A549 (cell line): Measurements from ENCODE around the gene LEF1. TPM values are rescaled to one million over a fixed set of nuclear protein-coding genes. Genes with fewer than 3 reads are reported as not detected.

Experiments used
- ATAC-seq, 2 experiments: fragments of 200-7000 bp in 1 of 2; fragments of >200 bp in 1 of 2; cut with Nextera tagmentation in 1 of 2; cut with Tn5 transposase in 1 of 2; 3 replicates each; pipeline versions ENCODE4 v1.8.0 to v1.9.1; 2018 to 2020; ENCODE audit warnings: mild to moderate bottlenecking in 1 of 2, moderate library complexity in 1 of 2
- CTCF ChIA-PET: fragments of 300-600 bp; sonication (Branson Sonifier 250); formaldehyde crosslinking; extraction: SDS; loops from one replicate; lab custom pipeline; 2021; ENCODE audit warnings: antibody characterized with exemption, inconsistent platforms; lab: Yijun Ruan, JAX
- POLR2A ChIA-PET: fragments of 350-600 bp; formaldehyde crosslinking; extraction: SDS; loops from one replicate; lab custom pipeline; 2021; ENCODE audit warnings: antibody characterized with exemption, inconsistent platforms; lab: Yijun Ruan, JAX
- DNase-seq, 2 experiments: peaks; one replicate each; pipeline versions ENCODE4 v3.0.0 to v3.0.0-alpha.2; 2011 to 2016; ENCODE audit warnings: low read depth in 1 of 2, low spot score in 1 of 2
- FAIRE-seq: peaks from 2 replicates; lab custom pipeline; 2011; peaks lifted over from hg19 to GRCh38; lab: Jason Lieb, UNC
- H3K27ac ChIP-seq, 2 experiments: fragments of >200 bp; sonication (Bioruptor Twin); formaldehyde crosslinking; 3 replicates each; pipeline ENCODE4 v1.5.1; 2016 to 2017
- H3K4me1 ChIP-seq: fragments of >200 bp; sonication (Bioruptor Twin); formaldehyde crosslinking; 3 replicates; pipeline ENCODE4 v1.6.1; 2016
- H3K4me2 ChIP-seq: fragments of >200 bp; sonication (Bioruptor Twin); formaldehyde crosslinking; 3 replicates; pipeline ENCODE4 v1.6.1; 2016
- H3K4me3 ChIP-seq: fragments of >200 bp; sonication (Bioruptor Twin); formaldehyde crosslinking; 3 replicates; pipeline ENCODE4 v1.5.1; 2016
- H3K9me3 ChIP-seq: fragments of >200 bp; sonication (Bioruptor Twin); formaldehyde crosslinking; 3 replicates; pipeline ENCODE4 v1.6.1; 2016
- ATOH8 ChIP-seq: fragments of 250-450 bp; sonication (Bioruptor Pico); IDR thresholded peaks from 2 replicates; pipeline ENCODE4 v1.5.0; 2020; ENCODE audit warnings: low read depth, mild to moderate bottlenecking, moderate library complexity
- BCL3 ChIP-seq: fragments of >200 bp; sonication (Bioruptor Twin); formaldehyde crosslinking; IDR thresholded peaks from 3 replicates; pipeline ENCODE4 v1.6.1; 2016
- CEBPB ChIP-seq, 2 experiments: fragments of >200 bp in 1 of 2; sonication (Bioruptor Twin) in 1 of 2; formaldehyde crosslinking in 1 of 2; IDR thresholded peaks; 2 replicates each; pipeline ENCODE4 v1.6.1; 2012 to 2016
- CHD2 ChIP-seq: fragments of 150-350 bp; IDR thresholded peaks from 2 replicates; pipeline ENCODE4 v1.6.1; 2014; ENCODE audit warnings: low read length; ENCODE audit not compliant: partially characterized antibody
- CTCF ChIP-seq: fragments of >200 bp; sonication (Bioruptor Twin); formaldehyde crosslinking; IDR thresholded peaks from 3 replicates; pipeline ENCODE4 v1.5.1; 2016
- EHF ChIP-seq: fragments of 250-450 bp; sonication (Bioruptor Pico); IDR thresholded peaks from 2 replicates; pipeline ENCODE4 v1.5.0; 2020; ENCODE audit warnings: mild to moderate bottlenecking
- ELK1 ChIP-seq: fragments of 150-350 bp; IDR thresholded peaks from 2 replicates; pipeline ENCODE4 v1.6.1; 2014; ENCODE audit warnings: low read depth, mild to moderate bottlenecking, low read length
- HMGXB4 ChIP-seq: fragments of 250-450 bp; sonication (Bioruptor Pico); IDR thresholded peaks from 2 replicates; pipeline ENCODE4 v1.5.0; 2021; ENCODE audit warnings: mild to moderate bottlenecking, moderate library complexity, borderline replicate concordance
- KDM1A ChIP-seq: fragments of 200-600 bp; sonication (generic); IDR thresholded peaks from 2 replicates; pipeline ENCODE4 v1.6.1; 2016; ENCODE audit warnings: low read depth, mild to moderate bottlenecking
- NR3C1 ChIP-seq: fragments of >200 bp; sonication (Bioruptor Twin); formaldehyde crosslinking; IDR thresholded peaks from 3 replicates; pipeline ENCODE4 v1.6.1; 2017
- PHF8 ChIP-seq: fragments of 200-600 bp; sonication (generic); IDR thresholded peaks from 2 replicates; pipeline ENCODE4 v1.6.1; 2016; ENCODE audit warnings: low read depth, mild to moderate bottlenecking, antibody characterized with exemption, moderate library complexity, borderline replicate concordance
- RAD21 ChIP-seq, 2 experiments: fragments of >200 bp in 1 of 2; sonication (Bioruptor Twin) in 1 of 2; formaldehyde crosslinking in 1 of 2; IDR thresholded peaks in 1 of 2; conservative IDR thresholded peaks in 1 of 2; 2 replicates in 1 of 2; 3 replicates in 1 of 2; pipeline ENCODE4 v1.6.1; 2012 to 2018; ENCODE audit warnings: inconsistent platforms in 1 of 2
- RARB ChIP-seq: fragments of 250-450 bp; sonication (Bioruptor Pico); IDR thresholded peaks from 2 replicates; pipeline ENCODE4 v1.8.0; 2021; ENCODE audit warnings: mild to moderate bottlenecking, moderate library complexity
- RCOR1 ChIP-seq: fragments of 150-350 bp; IDR thresholded peaks from 2 replicates; pipeline ENCODE4 v1.6.1; 2014; ENCODE audit warnings: antibody characterized with exemption, low read length, low read depth
- REST ChIP-seq: fragments of 200-600 bp; sonication (generic); IDR thresholded peaks from 2 replicates; pipeline ENCODE4 v1.6.1; 2016; ENCODE audit warnings: antibody characterized with exemption, mild to moderate bottlenecking, moderate library complexity
- TFCP2L1 ChIP-seq: fragments of 250-450 bp; sonication (Bioruptor Pico); IDR thresholded peaks from 2 replicates; pipeline ENCODE4 v1.5.0; 2021; ENCODE audit warnings: mild to moderate bottlenecking
- TP53 ChIP-seq: fragments of 250-450 bp; sonication (Bioruptor Pico); IDR thresholded peaks from 2 replicates; pipeline ENCODE4 v1.5.0; 2021; ENCODE audit warnings: mild to moderate bottlenecking, moderate library complexity
- WGBS: methylation state at CpG from one replicate; pipeline ENCODE4 v1.1.6; 2017; ENCODE audit errors: missing lambda C conversion rate; 5-methylcytosine and 5-hydroxymethylcytosine counted together
- polyA plus RNA-seq, 4 experiments: library from polyadenylated mRNA; depleted of rRNA in 3 of 4; stranded (reverse); fragments of >200 nt; fragmentation: RNase III in 1 of 4; extraction: RNeasy Plus Mini Kit Qiagen cat#74134 plus additional on column Dnase treatment in 1 of 4; gene quantifications; 2 replicates in 3 of 4; 3 replicates in 1 of 4; pipeline ENCODE4 v1.2.3, GENCODE V29; 2011 to 2017

LEF1 gene
- polyA plus RNA-seq, 2 of the 4 experiments (the other 2 are of a cell fraction) = not detected

- TF ChIP-seq ELK1 = no peak
- no peak for TF ChIP-seq REST
Observed at GRCh38 chr4:108168160-108168670, 517 bp downstream of the LEF1 start (continued).

- CTCF ChIA-PET = no interaction called here
- H3K4me2 ChIP-seq = peak overlapping the region; percentile 97; the same call in 2 of the 3 replicates
- TF ChIP-seq TFCP2L1 (CRISPR knock-in tag) = no peak
- TF ChIP-seq TP53 (CRISPR knock-in tag) = no peak
- no peak for TF ChIP-seq KDM1A
- TF ChIP-seq HMGXB4 (CRISPR knock-in tag) = no peak
- TF ChIP-seq ATOH8 (CRISPR knock-in tag) = no peak
- WGBS = 57% methylated on average over 37 of the region's 58 CpGs
- H3K27ac ChIP-seq = no peak overlapping the region
- DNase-seq (no peak), FAIRE-seq (no peak), ATAC-seq (no peak)
- H3K4me1 ChIP-seq = peaks cover 10% of the 10 kb centered on the region; the same call in 1 of the 3 replicates
- POLR2A ChIA-PET = no interaction called here
- no peaks in the 10 kb centered on the region for H3K9me3 ChIP-seq
- no peak overlapping the region for H3K4me3 ChIP-seq
Observed at GRCh38 chr4:108166441-108167315, 2.1 kb downstream of the LEF1 start.

- Histone ChIP-seq H3K4me3 (no peak overlapping the region), H3K27ac (no peak overlapping the region), H3K4me1 (peaks cover 10% of the 10 kb centered on the region; the same call in 1 of the 3 replicates), H3K9me3 (no peaks in the 10 kb centered on the region), H3K4me2 (no peak overlapping the region)
- POLR2A ChIA-PET = no interaction called here
- WGBS = 66% methylated on average over 12 of the region's 12 CpGs
- ATAC-seq = no peak
- FAIRE-seq = no peak
- CTCF ChIA-PET = no interaction called here
- DNase-seq = no peak
- TF ChIP-seq ATOH8 (CRISPR knock-in tag) = no peak
- no peak for TF ChIP-seq RAD21 (conservative IDR thresholded peaks at IDR 0.05 in 1 of 2, IDR thresholded peaks at IDR 0.05 in 1 of 2)
- no peak for TF ChIP-seq CEBPB (IDR thresholded peaks at IDR 0.05)
- TF ChIP-seq RARB (CRISPR knock-in tag) = no peak
- no peak for TF ChIP-seq BCL3
- no peak for TF ChIP-seq TFCP2L1 (CRISPR knock-in tag)
- TF ChIP-seq EHF = no peak
- TF ChIP-seq KDM1A = no peak
- no peak for TF ChIP-seq CHD2
- TF ChIP-seq PHF8 = no peak
- no peak for TF ChIP-seq NR3C1
- no peak for TF ChIP-seq CTCF
- no peak for TF ChIP-seq ELK1
- TF ChIP-seq RCOR1 = no peak
Observed at GRCh38 chr4:108166038-108166437, 2.7 kb downstream of the LEF1 start.
